HepG2 (cell line): ENCODE data around the gene NCOA4. TPM values are rescaled to one million over a fixed set of nuclear protein-coding genes. Genes with fewer than 3 reads are reported as not detected.

Source experiments
- CREB3 ChIP-seq: sonication (generic); formaldehyde crosslinking; IDR thresholded peaks from 2 replicates; pipeline ENCODE4 v1.5.0; 2020; ENCODE audit warnings: missing genetic modification reagents
- KMT2A ChIP-seq: sonication (generic); formaldehyde crosslinking; IDR thresholded peaks from 2 replicates; pipeline ENCODE4 v1.4.0; 2020; ENCODE audit warnings: missing genetic modification reagents
- MIXL1 ChIP-seq: IDR thresholded peaks from 2 replicates; pipeline ENCODE4 v1.6.1; 2016
- MTF2 ChIP-seq: sonication (generic); formaldehyde crosslinking; IDR thresholded peaks from 2 replicates; pipeline ENCODE4 v1.5.0; 2020; ENCODE audit warnings: missing genetic modification reagents, borderline replicate concordance
- NFE2L2 ChIP-seq: fragments of 150-350 bp; IDR thresholded peaks from 2 replicates; pipeline ENCODE4 v1.6.1; 2014; ENCODE audit warnings: low read length
- NPAS2 ChIP-seq: sonication (generic); formaldehyde crosslinking; IDR thresholded peaks from 2 replicates; pipeline ENCODE4 v1.8.0; 2022; ENCODE audit warnings: mild to moderate bottlenecking, missing genetic modification reagents, borderline replicate concordance
- REXO4 ChIP-seq: sonication (generic); formaldehyde crosslinking; IDR thresholded peaks from 2 replicates; pipeline ENCODE4 v1.8.0; 2022; ENCODE audit warnings: missing genetic modification reagents, mild to moderate bottlenecking, borderline replicate concordance
- RFX5 ChIP-seq: IDR thresholded peaks from 2 replicates; pipeline ENCODE4 v1.6.1; 2011; ENCODE audit warnings: low read depth, low read length, improper control_type of control experiment
- SKIL ChIP-seq: sonication (generic); formaldehyde crosslinking; IDR thresholded peaks from 2 replicates; pipeline ENCODE4 v1.8.0; 2022; ENCODE audit warnings: missing genetic modification reagents, mild to moderate bottlenecking, moderate library complexity, borderline replicate concordance
- STAT5B ChIP-seq: sonication (generic); formaldehyde crosslinking; IDR thresholded peaks from 2 replicates; pipeline ENCODE4 v1.4.0; 2020; ENCODE audit warnings: missing genetic modification reagents
- TAF1 ChIP-seq: sonication (generic); formaldehyde crosslinking; IDR thresholded peaks from 2 replicates; pipeline ENCODE4 v1.4.0; 2020; ENCODE audit warnings: missing genetic modification reagents
- U2AF1 ChIP-seq: fragments of 200-400 bp; formaldehyde crosslinking; optimal IDR thresholded peaks from 2 replicates; pipeline ENCODE3; 2017; ENCODE audit warnings: mild to moderate bottlenecking, low read depth, low read length
- XBP1 ChIP-seq: sonication (generic); formaldehyde crosslinking; IDR thresholded peaks from 2 replicates; pipeline ENCODE4 v1.5.0; 2020; ENCODE audit warnings: missing genetic modification reagents
- ZBTB42 ChIP-seq: sonication (generic); formaldehyde crosslinking; IDR thresholded peaks from 2 replicates; pipeline ENCODE4 v1.5.0; 2020; ENCODE audit warnings: mild to moderate bottlenecking, missing genetic modification reagents
- ZNF263 ChIP-seq: sonication (generic); formaldehyde crosslinking; IDR thresholded peaks from 2 replicates; pipeline ENCODE4 v1.4.0; 2020; ENCODE audit warnings: missing genetic modification reagents
- ZNF292 ChIP-seq: sonication (generic); formaldehyde crosslinking; IDR thresholded peaks from 2 replicates; pipeline ENCODE4 v1.8.1; 2022; ENCODE audit warnings: mild to moderate bottlenecking, low read depth, missing genetic modification reagents, borderline replicate concordance
- ZNF563 ChIP-seq: sonication (generic); formaldehyde crosslinking; IDR thresholded peaks from 2 replicates; pipeline ENCODE4 v1.8.0; 2022; ENCODE audit warnings: mild to moderate bottlenecking, moderate library complexity, missing genetic modification reagents
- ZNF567 ChIP-seq: sonication (generic); formaldehyde crosslinking; IDR thresholded peaks from 2 replicates; pipeline ENCODE4 v1.8.1; 2023; ENCODE audit warnings: mild to moderate bottlenecking, missing genetic modification reagents, borderline replicate concordance
- polyA plus RNA-seq, 8 experiments: library from polyadenylated mRNA; depleted of rRNA in 3 of 8; stranded (reverse) in 7 of 8; unstranded in 1 of 8; fragments of >200 nt; fragmentation: Illumina TruSeq in 4 of 8; extraction: Trizol in 4 of 8; gene quantifications; 2 replicates each; pipeline versions ENCODE4 v1.2.1 to v1.2.3, GENCODE V29; 2011 to 2016; ENCODE audit warnings: low read depth in 4 of 8, missing spikeins in 1 of 8, mixed read lengths in 1 of 8; ENCODE audit not compliant: insufficient read depth in 1 of 8
- total RNA-seq, 5 experiments: library from RNA; depleted of rRNA; stranded (reverse); fragments of >200 nt; fragmentation: Illumina TruSeq; extraction: Trizol; gene quantifications; 2 replicates each; pipeline ENCODE4 v1.2.3, GENCODE V29; 2016; ENCODE audit warnings: low read depth in 1 of 5
- TF ChIP-seq, protein P1 (sequence below): sonication (generic); formaldehyde crosslinking; IDR thresholded peaks from 2 replicates; pipeline ENCODE4 v1.8.0; 2022; ENCODE audit warnings: missing genetic modification reagents, mild to moderate bottlenecking, borderline replicate concordance
- TF ChIP-seq, protein P2 (sequence below): sonication (generic); formaldehyde crosslinking; IDR thresholded peaks from 2 replicates; pipeline ENCODE4 v1.4.0; 2020; ENCODE audit warnings: mild to moderate bottlenecking, low read depth, missing genetic modification reagents
- TF ChIP-seq, protein P3 (sequence below): sonication (generic); formaldehyde crosslinking; IDR thresholded peaks from 2 replicates; pipeline ENCODE4 v1.4.0; 2020; ENCODE audit warnings: mild to moderate bottlenecking, missing genetic modification reagents
- TF ChIP-seq, protein P4 (sequence below): sonication (generic); formaldehyde crosslinking; IDR thresholded peaks from 2 replicates; pipeline ENCODE4 v1.4.0; 2020; ENCODE audit warnings: low read depth, mild to moderate bottlenecking, missing genetic modification reagents

Gene NCOA4
- total and polyA plus RNA-seq, 2 of the 13 experiments (the other 11 are each of a cell fraction or from before 2014, with no cell fraction given): 306 to 400 TPM

DNA sequence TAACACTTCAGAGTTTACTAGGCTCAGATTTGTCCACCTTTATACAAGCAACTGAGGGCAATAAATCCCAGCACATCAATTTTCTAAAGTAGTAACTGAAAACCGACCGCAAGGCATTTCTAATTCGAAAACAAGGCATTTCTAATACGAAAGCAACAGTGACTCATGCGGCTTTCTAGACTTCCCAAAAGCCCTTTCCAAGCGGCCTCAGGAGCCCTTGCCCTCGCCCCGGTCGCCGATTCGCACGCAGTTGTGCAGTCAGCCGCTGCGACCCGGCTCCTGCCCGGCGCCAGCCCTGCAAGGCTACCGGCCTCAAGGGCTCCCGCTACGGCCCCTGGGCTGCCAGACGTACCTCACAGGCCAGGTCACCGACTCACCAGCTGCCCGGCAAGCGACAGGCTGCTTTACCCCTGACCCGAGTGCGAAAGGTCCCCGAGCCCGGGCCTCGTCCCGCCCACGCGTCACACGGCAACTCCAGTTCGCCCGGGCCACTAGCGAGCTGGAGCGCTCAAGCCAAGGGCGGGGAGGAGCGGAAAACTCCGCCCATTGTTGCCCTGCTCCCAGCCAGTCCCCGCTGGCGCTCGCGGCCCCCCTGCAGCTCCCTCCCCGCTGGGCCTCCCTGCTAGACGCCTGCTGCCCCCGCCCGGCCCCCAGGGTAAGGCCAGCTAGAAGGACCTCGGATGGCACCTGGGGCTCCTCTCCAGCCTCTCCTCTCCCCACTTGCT lies 7.3 kb downstream of the NCOA4 start (continued):
- 0 out of 2 replicates have a peak, but pooled peaks have one; percentile 61 for TF ChIP-seq ZNF567 (CRISPR knock-in tag)
- TF ChIP-seq, protein P1, sequence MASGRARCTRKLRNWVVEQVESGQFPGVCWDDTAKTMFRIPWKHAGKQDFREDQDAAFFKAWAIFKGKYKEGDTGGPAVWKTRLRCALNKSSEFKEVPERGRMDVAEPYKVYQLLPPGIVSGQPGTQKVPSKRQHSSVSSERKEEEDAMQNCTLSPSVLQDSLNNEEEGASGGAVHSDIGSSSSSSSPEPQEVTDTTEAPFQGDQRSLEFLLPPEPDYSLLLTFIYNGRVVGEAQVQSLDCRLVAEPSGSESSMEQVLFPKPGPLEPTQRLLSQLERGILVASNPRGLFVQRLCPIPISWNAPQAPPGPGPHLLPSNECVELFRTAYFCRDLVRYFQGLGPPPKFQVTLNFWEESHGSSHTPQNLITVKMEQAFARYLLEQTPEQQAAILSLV (CRISPR knock-in tag): peak; percentile 98
- peak; percentile 39; the same call in 1 of the 2 replicates for TF ChIP-seq RFX5
- peak; percentile 99 for TF ChIP-seq TAF1 (CRISPR knock-in tag)
- no peak for TF ChIP-seq XBP1
- TF ChIP-seq STAT5B (CRISPR knock-in tag): no peak
- TF ChIP-seq ZNF563 (CRISPR knock-in tag): 0 out of 2 replicates have a peak, but pooled peaks have one; percentile 35
- no peak for TF ChIP-seq NFE2L2
- 0 out of 2 replicates have a peak, but pooled peaks have one; percentile 54 for TF ChIP-seq CREB3
- TF ChIP-seq, protein P2, sequence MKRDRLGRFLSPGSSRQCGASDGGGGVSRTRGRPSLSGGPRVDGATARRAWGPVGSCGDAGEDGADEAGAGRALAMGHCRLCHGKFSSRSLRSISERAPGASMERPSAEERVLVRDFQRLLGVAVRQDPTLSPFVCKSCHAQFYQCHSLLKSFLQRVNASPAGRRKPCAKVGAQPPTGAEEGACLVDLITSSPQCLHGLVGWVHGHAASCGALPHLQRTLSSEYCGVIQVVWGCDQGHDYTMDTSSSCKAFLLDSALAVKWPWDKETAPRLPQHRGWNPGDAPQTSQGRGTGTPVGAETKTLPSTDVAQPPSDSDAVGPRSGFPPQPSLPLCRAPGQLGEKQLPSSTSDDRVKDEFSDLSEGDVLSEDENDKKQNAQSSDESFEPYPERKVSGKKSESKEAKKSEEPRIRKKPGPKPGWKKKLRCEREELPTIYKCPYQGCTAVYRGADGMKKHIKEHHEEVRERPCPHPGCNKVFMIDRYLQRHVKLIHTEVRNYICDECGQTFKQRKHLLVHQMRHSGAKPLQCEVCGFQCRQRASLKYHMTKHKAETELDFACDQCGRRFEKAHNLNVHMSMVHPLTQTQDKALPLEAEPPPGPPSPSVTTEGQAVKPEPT (CRISPR knock-in tag): no peak
- TF ChIP-seq SKIL (CRISPR knock-in tag): peak; percentile 72; the same call in 1 of the 2 replicates
- TF ChIP-seq NPAS2 (CRISPR knock-in tag): no peak
- TF ChIP-seq, protein P3, sequence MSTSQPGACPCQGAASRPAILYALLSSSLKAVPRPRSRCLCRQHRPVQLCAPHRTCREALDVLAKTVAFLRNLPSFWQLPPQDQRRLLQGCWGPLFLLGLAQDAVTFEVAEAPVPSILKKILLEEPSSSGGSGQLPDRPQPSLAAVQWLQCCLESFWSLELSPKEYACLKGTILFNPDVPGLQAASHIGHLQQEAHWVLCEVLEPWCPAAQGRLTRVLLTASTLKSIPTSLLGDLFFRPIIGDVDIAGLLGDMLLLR: 0 out of 2 replicates have a peak, but pooled peaks have one; percentile 46
- TF ChIP-seq KMT2A (CRISPR knock-in tag): peak; percentile 88
- no peak; the same call in 1 of the 2 replicates for TF ChIP-seq ZBTB42 (CRISPR knock-in tag)
- no peak for TF ChIP-seq REXO4 (CRISPR knock-in tag)
- TF ChIP-seq MIXL1 (CRISPR knock-in tag): peak; percentile 57; the same call in 1 of the 2 replicates
- no peak for TF ChIP-seq MTF2
- peak; percentile 61; the same call in 1 of the 2 replicates for TF ChIP-seq ZNF263 (CRISPR knock-in tag)
- peak; percentile 81 for TF ChIP-seq ZNF292 (CRISPR knock-in tag)
- TF ChIP-seq, protein P4, sequence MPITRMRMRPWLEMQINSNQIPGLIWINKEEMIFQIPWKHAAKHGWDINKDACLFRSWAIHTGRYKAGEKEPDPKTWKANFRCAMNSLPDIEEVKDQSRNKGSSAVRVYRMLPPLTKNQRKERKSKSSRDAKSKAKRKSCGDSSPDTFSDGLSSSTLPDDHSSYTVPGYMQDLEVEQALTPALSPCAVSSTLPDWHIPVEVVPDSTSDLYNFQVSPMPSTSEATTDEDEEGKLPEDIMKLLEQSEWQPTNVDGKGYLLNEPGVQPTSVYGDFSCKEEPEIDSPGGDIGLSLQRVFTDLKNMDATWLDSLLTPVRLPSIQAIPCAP (CRISPR knock-in tag): no peak
- TF ChIP-seq U2AF1: no peak
